NCI-H146 (cell line): ENCODE results near the gene NME9.

Experiments
- DNase-seq: peaks from one replicate; lab custom pipeline; 2025; lab: John Stamatoyannopoulos, UW

NME9 gene

GRCh38 chr3:138332472-138333073, 2.9 kb upstream of the NME9 start:
- peak; percentile 64 for DNase-seq

GRCh38 chr3:138331143-138331894, 1.7 kb upstream of the NME9 start:
- no peak for DNase-seq

GRCh38 chr3:138329984-138330293, 288 bp upstream of the NME9 start:
- no peak for DNase-seq

- DNase-seq = peak; percentile 19
Measured at GRCh38 chr3:138328341-138328740, 1.3 kb downstream of the NME9 start.

- no peak for DNase-seq
Measured at GRCh38 chr3:138327831-138328230, 1.8 kb downstream of the NME9 start.

- DNase-seq = no peak
Measured at GRCh38 chr3:138326866-138327595, 2.6 kb downstream of the NME9 start.

GRCh38 chr3:138325990-138326389, 3.7 kb downstream of the NME9 start:
- no peak for DNase-seq

- DNase-seq = no peak
Measured at GRCh38 chr3:138323971-138324370, 5.7 kb downstream of the NME9 start.

GRCh38 chr3:138317687-138318086, 12.0 kb downstream of the NME9 start:
- no peak for DNase-seq

- DNase-seq = no peak
Measured at GRCh38 chr3:138314751-138315150, 14.9 kb downstream of the NME9 start.

GRCh38 chr3:138310494-138310893, 19.2 kb downstream of the NME9 start:
- DNase-seq = no peak

GRCh38 chr3:138308783-138309182, 20.9 kb downstream of the NME9 start:
- DNase-seq = no peak

- no peak for DNase-seq
Measured at GRCh38 chr3:138307899-138308298, 21.8 kb downstream of the NME9 start.

- no peak for DNase-seq
Measured at GRCh38 chr3:138303474-138303873, 26.2 kb downstream of the NME9 start.

GRCh38 chr3:138300647-138301046, 29.0 kb downstream of the NME9 start:
- no peak for DNase-seq

- no peak for DNase-seq
Measured at GRCh38 chr3:138297876-138298275, 31.8 kb downstream of the NME9 start.

- no peak for DNase-seq
Measured at GRCh38 chr3:138297059-138297607, 32.5 kb downstream of the NME9 start.

GRCh38 chr3:138296639-138297038, 33.0 kb downstream of the NME9 start:
- DNase-seq = no peak

- DNase-seq = no peak
Measured at GRCh38 chr3:138289701-138290100, 40.0 kb downstream of the NME9 start.

- no peak for DNase-seq
Measured at GRCh38 chr3:138289260-138289659, 40.4 kb downstream of the NME9 start.

- DNase-seq = no peak
Measured at GRCh38 chr3:138284957-138285477, 44.6 kb downstream of the NME9 start.

GRCh38 chr3:138284079-138284478, 45.6 kb downstream of the NME9 start:
- DNase-seq = no peak

- peak; percentile 8 for DNase-seq
Measured at GRCh38 chr3:138282836-138283235, 46.8 kb downstream of the NME9 start.
